Measurements from ENCODE around the gene SELENON. TPM values are rescaled to one million over a fixed set of nuclear protein-coding genes. Genes with fewer than 3 reads are reported as not detected.

The SELENON gene
- total and polyA plus RNA-seq, 2 of the 13 experiments (the other 11 are each of a cell fraction or from before 2014, with no cell fraction given): 3.8 to 8.0 TPM

GRCh38 chr1:25773441-25774125 is 26.4 kb upstream of the SELENON start (continued):
- TF ChIP-seq AHR (CRISPR knock-in tag; IDR thresholded peaks at IDR 0.05) (no peak), ZNF12 (CRISPR knock-in tag; IDR thresholded peaks at IDR 0.05) (peak; percentile 37; the same call in 1 of the 2 replicates), XRCC5 (optimal IDR thresholded peaks at IDR 0.05; ENCODE audit: low read length) (peak; percentile 38), KAT8 (CRISPR knock-in tag; IDR thresholded peaks at IDR 0.05) (0 out of 2 replicates have a peak, but pooled peaks have one; percentile 27), MEIS2 (CRISPR knock-in tag; IDR thresholded peaks at IDR 0.05) (no peak), HDAC2 (CRISPR knock-in tag; IDR thresholded peaks at IDR 0.05) (peak; percentile 63; the same call in 1 of the 2 replicates), NFATC3 (CRISPR knock-in tag; IDR thresholded peaks at IDR 0.05) (no peak), ZNF747 (CRISPR knock-in tag; IDR thresholded peaks at IDR 0.05; ENCODE audit: borderline replicate concordance) (no peak), ARID5B (CRISPR knock-in tag; IDR thresholded peaks at IDR 0.05) (peak; percentile 65), ZNF788 (CRISPR knock-in tag; IDR thresholded peaks at IDR 0.05; ENCODE audit: borderline replicate concordance) (peak; percentile 55; the same call in 1 of the 2 replicates), THYN1 (CRISPR knock-in tag; IDR thresholded peaks at IDR 0.05; ENCODE audit: borderline replicate concordance, low read depth) (no peak), ZNF207 (IDR thresholded peaks at IDR 0.05; ENCODE audit: borderline replicate concordance) (no peak), CTCF (CRISPR knock-in tag; IDR thresholded peaks at IDR 0.05) (no peak), ZNF7 (CRISPR knock-in tag; IDR thresholded peaks at IDR 0.05) (no peak), HMG20A (CRISPR knock-in tag; IDR thresholded peaks at IDR 0.05; ENCODE audit: borderline replicate concordance) (peak; percentile 35; the same call in 1 of the 2 replicates), SAP130 (CRISPR knock-in tag; IDR thresholded peaks at IDR 0.05; ENCODE audit: low read depth) (peak; percentile 75), RERE (CRISPR knock-in tag; IDR thresholded peaks at IDR 0.05; ENCODE audit: low read depth) (no peak), RXRA (CRISPR knock-in tag; IDR thresholded peaks at IDR 0.05) (peak; percentile 14; the same call in 1 of the 2 replicates), MED13 (CRISPR knock-in tag; IDR thresholded peaks at IDR 0.05) (no peak), ELF4 (CRISPR knock-in tag; IDR thresholded peaks at IDR 0.05; ENCODE audit: borderline replicate concordance) (no peak)
